ENCODE data around the gene ANKRD13A.

ANKRD13A gene

GRCh38 chr12:109998904-109999648 is at the start of gene ANKRD13A:
Gene ANKRD13A (plus strand): TSS chr12:109999430. CDS start chr12:109999689, 259 bp downstream.
- peak; percentile 82 for DNase-seq

- no peak for DNase-seq
Measured at GRCh38 chr12:109950625-109951024, 48.6 kb upstream of the ANKRD13A start.

GRCh38 chr12:109951136-109951535 is 48.1 kb upstream of the ANKRD13A start:
- DNase-seq, result no peak

- DNase-seq, result no peak
Measured at GRCh38 chr12:109951751-109952150, 47.5 kb upstream of the ANKRD13A start.

- DNase-seq, result no peak
Measured at GRCh38 chr12:109952160-109952858, 46.9 kb upstream of the ANKRD13A start.

- DNase-seq, result no peak
Measured at GRCh38 chr12:109952873-109953272, 46.4 kb upstream of the ANKRD13A start.

- no peak for DNase-seq
Measured at GRCh38 chr12:109953656-109954055, 45.6 kb upstream of the ANKRD13A start.

GRCh38 chr12:109958374-109958773 is 40.9 kb upstream of the ANKRD13A start:
- no peak for DNase-seq

- DNase-seq, result no peak
Measured at GRCh38 chr12:109959411-109960093, 39.7 kb upstream of the ANKRD13A start.

GRCh38 chr12:109961201-109961600 is 38.0 kb upstream of the ANKRD13A start:
- DNase-seq, result no peak

- no peak for DNase-seq
Measured at GRCh38 chr12:109961612-109962011, 37.6 kb upstream of the ANKRD13A start.

- DNase-seq, result no peak
Measured at GRCh38 chr12:109962398-109962797, 36.8 kb upstream of the ANKRD13A start.

- DNase-seq, result no peak
Measured at GRCh38 chr12:109963330-109963729, 35.9 kb upstream of the ANKRD13A start.

- no peak for DNase-seq
Measured at GRCh38 chr12:109963743-109964429, 35.3 kb upstream of the ANKRD13A start.

GRCh38 chr12:109966546-109966945 is 32.7 kb upstream of the ANKRD13A start:
- no peak for DNase-seq

GRCh38 chr12:109967383-109968031 is 31.7 kb upstream of the ANKRD13A start:
- DNase-seq, result no peak

- DNase-seq, result no peak
Measured at GRCh38 chr12:109968032-109968420, 31.2 kb upstream of the ANKRD13A start.

- DNase-seq, result no peak
Measured at GRCh38 chr12:109968801-109969200, 30.4 kb upstream of the ANKRD13A start.

GRCh38 chr12:109972821-109973220 is 26.4 kb upstream of the ANKRD13A start:
- no peak for DNase-seq

- no peak for DNase-seq
Measured at GRCh38 chr12:109981311-109981710, 17.9 kb upstream of the ANKRD13A start.

GRCh38 chr12:109982210-109982609 is 17.0 kb upstream of the ANKRD13A start:
- no peak for DNase-seq

- DNase-seq, result no peak
Measured at GRCh38 chr12:109983432-109984142, 15.6 kb upstream of the ANKRD13A start.
